EH (cell line): ENCODE results near the gene NUMB.

ENCODE experiments used
- DNase-seq: peaks from one replicate; pipeline ENCODE4 v3.0.0-alpha.2; 2015; ENCODE audit warnings: low read depth

NUMB gene

DNA sequence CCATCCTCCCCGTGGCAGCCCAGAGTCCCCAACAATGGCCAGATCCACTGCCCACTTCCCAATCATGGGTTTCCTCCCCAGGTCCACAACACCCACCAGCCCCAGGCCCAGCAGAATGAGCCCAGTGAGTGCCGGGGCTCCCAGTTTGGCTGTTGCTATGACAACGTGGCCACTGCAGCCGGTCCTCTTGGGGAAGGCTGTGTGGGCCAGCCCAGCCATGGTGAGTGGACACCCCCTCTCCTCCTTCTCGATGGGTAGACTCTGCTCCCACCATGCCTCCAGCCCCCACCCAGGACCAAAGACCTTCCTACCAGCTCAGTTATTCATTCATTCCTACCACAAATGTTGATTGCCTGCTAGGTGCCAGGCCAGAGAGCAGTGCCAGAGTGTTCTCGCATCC lies 197.3 kb downstream of the NUMB start:
- DNase-seq: no peak

DNA sequence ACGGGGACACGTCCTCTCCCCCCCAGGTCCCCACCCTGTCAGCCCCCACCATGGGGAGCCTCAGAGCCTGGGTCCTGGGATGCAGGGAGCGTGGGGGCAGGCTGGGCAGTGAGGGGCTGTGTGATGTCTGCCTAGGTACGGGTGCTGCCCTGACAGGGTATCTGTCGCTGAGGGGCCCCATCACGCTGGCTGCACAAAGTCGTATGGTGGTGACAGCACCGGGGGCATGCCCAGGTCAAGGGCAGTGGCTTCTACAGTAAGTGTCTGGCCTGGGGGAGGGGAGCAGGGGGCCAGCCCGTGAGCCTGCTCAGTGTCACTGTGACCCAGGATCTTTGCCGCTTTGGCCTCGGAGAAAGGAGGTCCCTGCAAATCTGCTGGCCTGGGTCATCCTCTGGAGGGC lies 197.8 kb downstream of the NUMB start:
- no peak for DNase-seq

DNA sequence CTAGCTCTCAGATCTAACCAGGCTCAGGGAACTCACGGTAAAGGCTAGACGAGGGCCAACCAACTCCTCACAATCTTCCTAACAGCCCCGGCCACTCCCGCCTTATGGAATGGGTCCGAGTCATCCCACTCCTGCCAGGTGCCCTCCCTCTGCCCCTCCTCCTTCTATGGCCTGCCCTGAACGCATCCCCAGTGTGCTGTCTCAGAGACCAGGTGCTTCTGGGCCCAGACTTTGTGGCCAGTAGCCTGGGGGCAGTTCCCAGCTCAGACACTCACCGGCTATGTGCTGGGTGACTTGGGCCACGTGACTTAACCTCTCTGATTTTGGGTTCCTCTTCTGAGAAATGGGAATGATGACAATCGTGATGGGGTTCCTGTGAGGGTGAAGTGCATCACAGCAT lies 198.5 kb downstream of the NUMB start:
- DNase-seq: no peak

DNA sequence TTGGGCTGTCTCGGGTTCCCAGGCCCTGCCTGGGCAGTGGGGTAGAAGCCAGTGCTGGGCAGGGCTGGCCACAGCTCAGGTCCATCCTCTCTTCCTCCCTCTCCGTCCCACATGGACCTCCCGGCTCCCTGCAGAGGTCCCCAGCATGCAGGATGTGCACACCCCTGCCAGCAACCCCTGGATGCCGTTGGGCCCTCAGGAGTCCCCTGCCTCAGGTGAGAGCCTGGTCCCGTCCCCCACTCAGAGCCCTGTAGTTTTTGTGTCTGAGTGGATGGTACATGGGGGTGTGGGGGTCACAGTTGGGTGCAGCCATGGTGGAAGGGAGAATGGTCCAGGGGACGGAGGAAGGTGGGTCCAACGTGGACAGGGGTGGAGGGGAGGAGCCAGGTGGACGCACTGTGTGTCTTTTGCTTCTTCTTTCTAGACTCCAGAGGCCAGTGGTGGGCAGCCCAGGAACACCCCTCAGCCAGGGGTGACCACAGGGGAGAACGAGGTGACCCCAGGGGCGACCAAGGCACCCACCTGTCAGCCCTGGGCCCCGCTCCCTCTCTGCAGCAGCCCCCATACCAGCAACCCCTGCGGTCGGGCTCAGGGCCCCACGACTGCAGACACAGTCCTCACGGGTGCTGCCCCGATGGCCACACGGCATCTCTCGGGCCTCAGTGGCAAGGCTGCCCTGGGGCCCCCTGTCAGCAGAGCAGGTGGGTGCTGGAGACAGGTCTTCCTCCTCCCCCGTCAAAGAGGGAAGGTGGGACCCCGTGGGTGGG lies 199.3 kb downstream of the NUMB start:
- DNase-seq: no peak

DNA sequence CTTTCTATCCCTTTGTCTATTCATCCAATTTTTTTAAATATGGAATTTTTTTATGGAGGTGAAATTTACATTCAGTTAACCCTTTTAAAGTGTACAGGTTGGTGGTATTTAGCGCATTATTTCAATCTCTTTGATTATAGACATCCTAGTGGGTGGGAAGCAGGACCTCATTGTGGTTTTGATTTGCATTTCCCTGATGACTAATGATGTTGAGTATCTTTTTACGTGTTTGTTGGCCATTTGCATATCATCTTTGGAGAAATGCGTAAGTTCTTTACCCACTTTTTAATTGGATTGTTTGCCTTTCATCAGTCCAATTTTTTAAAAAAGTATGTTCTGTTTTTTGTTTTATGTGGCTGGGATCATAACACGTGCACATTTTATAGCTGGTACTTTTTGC lies 200.3 kb downstream of the NUMB start:
- no peak for DNase-seq

DNA sequence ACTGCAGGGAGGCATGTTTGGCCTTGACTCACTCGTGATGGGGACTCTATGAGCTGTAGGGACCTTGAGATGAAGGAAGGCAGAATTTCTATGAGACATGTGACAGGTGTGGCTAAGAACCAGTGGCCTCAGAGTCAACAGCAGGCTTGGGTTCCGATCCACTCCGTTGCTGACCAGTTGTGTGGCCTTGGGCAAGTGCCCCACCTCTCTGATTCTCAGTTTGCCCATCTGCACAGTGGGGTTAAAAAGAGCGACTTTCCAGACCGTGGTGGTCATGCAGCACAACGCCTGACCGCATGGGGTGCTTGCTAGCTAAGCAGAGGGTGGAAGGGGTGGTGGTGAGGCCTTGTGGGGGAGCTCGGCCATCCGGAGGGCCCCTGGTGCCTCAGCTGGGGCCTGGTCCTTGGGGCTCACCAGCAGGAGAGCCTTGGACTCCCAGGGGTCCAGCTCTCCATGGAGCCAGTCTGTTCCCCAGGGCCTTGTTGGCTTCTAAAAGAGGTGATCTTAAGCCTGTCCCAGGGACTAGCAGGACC lies 202.6 kb downstream of the NUMB start:
- no peak for DNase-seq

DNA sequence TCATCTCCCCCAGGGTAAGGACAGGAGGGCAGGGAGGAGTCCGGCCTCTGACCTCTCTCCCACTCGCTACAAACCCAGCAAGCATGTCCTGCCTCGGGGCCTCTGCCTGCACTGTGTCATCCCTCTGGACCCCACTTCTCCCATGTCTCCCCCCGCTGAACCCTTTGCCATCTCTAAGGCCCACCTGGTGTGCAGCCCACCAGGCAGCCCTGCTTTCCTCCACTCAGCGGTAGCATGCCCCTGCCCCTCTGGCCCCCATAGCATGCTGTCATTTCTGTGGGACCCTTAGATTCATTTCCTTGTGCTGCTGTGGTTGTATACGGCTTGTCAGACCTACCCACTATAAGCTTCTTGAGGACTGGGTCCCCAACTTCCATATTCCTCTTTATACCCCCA lies 203.3 kb downstream of the NUMB start:
- DNase-seq: no peak

DNA sequence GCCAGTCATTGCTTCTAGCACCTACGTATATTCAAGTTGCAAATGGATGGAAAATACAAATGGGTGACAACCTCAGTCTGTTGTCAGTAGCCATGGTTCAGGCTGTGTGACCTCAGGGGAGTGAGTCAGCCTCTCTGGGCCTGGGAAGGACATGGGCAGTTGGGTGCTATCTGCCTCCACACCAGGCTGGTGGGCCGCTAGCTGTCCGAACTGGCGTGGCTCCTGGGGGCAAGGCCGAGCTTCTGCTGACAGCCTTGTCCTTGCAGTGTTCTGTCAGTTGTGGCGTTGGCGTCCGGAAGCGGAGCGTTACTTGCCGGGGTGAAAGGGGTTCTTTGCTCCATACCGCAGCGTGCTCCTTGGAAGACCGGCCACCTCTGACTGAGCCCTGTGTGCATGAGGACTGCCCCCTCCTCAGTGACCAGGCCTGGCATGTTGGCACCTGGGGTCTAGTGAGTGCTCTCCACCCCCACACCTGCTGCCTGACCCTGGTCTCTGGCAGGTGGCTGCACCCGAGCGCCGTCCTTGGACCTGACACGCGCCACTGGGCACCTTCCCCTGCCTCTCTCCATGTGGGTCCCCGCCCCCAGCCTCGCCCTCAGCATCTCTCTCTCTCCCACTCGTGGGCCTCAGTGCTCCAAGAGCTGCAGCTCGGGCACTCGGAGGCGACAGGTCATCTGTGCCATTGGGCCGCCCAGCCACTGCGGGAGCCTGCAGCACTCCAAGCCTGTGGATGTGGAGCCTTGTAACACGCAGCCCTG lies 203.9 kb downstream of the NUMB start:
- no peak for DNase-seq

DNA sequence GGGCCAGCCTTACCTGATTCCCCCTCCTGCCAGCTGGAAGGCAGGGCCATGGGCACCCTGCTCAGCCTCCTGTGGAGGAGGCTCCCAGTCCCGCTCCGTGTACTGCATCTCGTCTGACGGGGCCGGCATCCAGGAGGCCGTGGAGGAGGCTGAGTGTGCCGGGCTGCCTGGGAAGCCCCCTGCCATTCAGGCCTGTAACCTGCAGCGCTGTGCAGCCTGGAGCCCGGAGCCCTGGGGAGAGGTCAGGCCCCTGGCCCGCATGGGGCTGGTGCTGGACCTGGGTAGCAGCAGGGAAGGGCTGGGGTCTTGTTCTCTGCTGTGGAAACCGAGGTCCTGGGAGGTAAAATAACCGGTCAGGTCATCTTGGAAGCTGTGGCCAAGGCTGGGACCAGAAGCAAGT lies 204.6 kb downstream of the NUMB start:
- no peak for DNase-seq

DNA sequence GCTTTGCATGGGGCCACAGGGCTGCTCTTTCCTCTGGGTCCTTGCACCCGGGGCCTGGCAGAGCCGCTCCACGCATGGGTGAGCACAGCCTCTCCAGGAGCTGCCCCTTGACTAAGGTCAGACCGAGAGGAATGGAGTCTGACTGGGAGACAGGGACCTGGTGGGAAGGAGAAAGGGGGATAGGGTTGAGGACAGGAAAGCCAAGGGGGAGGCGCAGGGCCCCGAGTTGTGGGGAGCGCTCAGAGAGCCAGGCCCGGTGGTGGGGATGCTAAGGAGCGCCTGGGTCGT lies 205.1 kb downstream of the NUMB start:
- no peak for DNase-seq

DNA sequence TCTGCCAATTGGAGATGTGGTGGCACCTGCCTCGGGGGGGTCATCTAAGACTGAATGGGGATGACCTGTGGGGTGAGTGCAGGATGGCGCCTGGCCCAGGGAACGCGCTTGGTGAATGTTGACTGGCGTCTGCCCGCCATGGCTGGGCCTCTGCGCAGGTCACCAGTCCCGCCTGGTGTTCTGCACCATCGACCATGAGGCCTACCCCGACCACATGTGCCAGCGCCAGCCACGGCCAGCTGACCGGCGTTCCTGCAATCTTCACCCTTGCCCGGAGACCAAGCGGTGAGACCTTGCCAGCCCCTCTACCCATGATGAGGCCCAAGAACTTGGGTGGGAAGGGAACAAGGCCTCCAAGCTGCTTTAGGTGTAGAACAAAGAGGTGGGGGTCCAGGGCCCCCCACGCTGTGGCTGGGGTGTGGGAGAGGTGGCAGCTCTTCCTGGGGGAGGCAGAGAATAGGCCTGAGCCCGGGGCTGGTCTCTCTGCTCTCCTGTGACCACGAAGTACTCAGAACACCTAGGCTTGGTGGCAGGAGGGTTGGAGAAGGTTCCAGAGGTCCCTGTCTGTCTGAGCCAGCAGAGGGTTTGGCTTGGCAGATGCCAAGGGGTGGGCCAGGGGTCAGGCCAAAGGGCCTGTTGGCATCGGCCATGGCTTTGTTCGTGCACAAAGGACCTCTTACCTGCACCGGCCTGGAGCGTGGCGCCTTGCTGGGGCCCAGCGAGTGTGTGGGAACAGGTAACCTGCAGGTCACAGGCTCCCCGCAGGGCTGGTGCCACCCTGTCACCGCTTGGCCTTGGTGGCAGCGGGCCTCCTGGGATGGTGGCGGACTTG lies 205.6 kb downstream of the NUMB start:
- DNase-seq: no peak

DNA sequence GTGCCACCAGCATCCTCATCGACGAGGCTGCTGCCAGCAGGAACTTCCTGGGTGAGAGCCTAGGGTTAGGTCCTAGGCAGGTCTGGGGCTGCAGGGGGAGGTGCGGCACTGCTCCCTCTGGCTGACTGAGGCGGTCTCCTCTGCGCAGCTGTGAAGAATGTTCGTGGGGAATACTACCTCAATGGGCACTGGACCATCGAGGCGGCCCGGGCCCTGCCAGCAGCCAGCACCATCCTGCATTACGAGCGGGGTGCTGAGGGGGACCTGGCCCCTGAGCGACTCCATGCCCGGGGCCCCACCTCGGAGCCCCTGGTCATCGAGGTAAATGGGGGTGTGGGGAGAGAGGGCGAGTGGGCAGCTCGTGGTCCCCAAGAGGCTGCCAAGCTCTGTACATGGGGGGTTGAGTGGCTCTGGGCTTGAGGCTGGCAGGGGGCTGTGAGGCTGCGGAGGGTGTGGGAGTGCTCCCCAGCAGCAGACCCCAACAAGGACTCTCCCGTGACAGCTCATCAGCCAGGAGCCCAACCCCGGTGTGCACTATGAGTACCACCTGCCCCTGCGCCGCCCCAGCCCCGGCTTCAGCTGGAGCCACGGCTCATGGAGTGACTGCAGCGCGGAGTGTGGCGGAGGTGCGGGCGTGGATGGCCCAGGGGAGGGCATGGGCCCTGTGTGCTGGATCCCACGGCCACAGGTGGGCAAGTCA lies 206.7 kb downstream of the NUMB start:
- no peak for DNase-seq

DNA sequence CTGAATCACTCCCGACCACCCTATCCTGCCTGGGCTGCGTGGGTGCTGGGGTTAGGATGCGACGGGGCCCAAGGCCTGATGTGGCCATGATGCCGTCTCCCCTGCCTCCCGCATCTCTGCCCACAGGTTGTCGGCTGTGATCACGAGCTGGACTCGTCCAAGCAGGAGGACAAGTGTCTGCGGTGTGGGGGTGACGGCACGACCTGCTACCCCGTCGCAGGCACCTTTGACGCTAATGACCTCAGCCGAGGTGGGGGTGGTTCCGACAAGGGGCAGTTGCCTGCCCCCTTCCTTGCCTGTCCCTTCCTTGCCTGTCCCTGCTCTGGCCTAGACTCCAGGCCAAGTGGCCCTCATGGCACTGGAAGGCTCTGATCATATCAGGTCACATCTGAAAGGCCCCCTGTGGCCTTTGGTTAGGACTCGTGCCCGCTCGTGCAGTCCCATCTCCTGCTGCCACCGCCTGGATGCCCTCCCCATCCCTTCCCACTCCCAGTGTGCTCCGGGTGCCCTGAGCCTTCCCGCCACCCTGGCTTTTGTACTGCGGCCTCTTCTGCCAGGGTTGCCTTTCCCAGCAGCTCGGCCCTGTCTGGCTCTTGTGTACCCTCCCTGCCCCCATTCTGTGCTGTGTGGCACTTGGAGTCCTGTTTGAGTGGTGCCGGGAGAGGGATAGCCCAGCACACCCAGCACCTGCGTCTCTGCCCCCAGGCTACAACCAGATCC lies 207.4 kb downstream of the NUMB start:
- DNase-seq: no peak

DNA sequence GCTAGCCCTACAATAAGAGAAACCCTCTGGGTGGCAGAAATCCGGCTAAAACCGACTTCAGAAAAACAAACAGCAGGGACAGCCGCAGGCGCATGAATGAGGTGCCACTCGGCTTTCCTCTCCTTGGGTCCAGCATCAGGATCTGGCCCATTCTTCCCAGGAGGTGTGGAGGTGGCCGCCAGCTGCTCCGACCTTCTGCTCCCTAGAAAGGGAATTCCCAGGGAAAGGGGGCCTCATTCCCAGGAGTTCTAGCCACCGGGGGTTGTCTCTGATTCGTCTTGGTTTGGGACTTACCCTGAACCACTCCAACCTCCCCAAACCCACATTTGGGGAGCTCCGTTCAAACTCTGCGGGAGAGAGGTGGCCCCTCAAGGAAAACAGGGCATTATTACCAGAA lies 208.0 kb downstream of the NUMB start:
- no peak for DNase-seq

DNA sequence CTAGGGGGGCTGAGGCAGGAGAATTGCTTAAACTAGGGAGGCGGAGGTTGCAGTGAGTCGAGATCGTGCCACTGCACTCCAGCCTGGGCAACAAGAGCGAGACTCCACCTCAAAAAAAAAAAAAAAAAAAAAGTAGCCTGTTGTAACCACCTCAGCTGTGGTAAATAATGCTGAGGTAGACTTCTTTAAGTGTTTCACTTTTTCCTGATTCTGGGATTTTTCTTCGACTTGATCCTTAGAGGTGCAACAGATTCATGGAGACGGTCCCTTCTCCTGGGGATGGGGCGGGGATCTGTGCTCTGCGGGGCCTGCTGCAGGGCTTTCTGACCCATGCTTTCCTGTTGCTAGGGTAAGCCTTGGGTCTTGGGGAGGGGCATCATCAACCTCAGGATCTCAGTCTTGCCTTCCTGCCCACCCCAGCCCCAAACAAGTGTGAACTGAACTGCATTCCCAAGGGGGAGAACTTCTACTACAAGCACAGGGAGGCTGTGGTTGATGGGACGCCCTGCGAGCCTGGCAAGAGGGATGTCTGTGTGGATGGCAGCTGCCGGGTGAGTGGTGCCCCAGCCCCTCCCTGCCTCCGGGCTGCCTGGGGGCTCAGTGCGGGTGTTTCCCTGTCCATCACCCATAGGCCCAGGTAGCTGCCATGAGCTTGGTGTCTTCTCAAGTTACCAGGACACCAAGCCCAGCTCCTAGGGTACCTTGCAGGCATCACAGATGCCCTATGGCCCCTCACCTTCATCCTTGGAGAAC lies 208.6 kb downstream of the NUMB start:
- DNase-seq: no peak

DNA sequence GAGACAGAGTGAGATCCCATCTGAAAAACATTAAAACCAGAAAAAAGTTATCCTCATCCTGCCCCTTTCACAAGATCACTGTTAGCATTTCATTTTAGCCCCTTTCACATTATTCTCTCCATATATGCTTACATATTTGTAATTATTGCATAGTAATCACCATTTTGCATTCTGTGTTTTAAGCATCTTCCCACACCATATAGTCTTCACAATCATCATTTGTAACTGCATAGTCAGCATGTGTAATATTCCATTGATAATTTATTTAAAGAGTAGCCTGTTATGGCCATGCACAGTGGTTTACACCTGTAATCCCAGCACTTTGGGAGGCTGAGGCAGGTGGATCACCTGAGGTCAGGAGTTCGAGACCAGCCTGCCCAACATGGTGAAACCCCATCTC lies 209.2 kb downstream of the NUMB start:
- DNase-seq: no peak

DNA sequence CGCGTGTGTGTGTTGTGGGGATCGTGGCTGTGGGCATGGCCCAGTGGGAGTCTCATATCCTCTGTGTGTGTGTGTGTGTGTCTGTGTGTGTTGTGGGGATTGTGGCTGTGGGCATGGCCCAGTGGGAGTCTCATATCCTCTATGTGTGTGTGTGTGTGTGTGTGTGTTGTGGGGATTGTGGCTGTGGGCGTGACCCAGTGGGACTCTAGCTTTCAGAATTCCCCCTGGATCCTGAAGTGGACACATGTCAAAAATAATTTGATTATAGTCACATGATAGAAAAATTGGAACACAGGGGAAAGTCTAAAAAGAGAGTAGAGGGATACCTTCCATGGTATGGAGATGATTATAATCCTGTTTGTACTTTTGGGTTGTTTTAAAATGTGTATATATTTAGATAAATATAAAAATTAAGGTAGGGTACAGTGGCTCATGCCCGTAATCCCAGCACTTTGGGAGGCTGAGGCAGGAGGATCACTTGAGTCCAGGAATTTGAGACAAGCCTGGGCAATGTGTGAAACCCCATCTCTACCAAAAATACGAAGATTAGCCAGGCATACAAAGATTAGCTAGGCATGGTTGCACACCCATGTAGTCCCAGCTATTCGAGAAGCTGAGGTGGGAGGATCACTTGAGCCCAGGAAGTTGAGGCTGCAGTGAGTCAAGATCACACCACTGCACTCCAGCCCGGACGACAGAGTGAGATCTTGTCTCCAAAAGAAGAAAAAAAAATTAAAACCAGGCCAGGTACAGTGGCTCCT lies 210.1 kb downstream of the NUMB start:
- peak; percentile 35 for DNase-seq

DNA sequence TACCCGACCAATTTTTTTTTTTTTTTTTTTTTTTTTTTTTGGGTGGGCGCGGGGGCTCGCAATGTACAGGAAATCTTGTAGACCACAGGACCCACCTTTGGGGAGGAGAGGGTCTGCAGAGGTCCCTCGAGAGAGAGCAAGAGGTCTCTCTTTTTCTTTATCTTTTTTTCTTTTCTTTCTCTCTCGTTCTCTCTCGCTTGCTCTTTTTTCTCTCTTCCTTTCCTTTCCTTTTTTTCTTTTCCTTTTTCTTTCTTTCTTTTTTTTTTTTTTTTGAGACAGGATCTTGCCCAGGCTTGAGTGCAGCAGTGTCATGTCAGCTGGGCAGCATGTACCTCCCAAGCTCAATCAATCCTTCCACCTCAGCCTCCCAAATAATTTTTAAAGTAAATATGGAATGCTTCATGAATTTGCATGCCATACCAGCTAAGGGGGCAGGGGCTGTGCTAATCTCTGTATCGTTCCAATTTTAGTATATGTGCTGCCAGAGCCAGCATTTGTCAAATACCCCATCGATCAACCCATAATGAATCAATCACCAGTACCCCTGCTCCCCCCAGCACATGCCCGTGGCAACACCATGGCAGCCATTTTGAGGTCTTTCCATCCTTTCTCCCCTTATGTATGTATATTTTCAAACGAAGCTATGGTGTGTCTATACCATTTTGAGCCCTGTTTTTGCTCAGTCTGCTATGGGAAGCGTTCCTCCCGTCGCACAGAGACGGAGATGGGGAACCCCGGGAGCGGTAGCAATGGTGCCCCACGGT lies 211.8 kb downstream of the NUMB start:
- no peak for DNase-seq
